NCI-H1105 (cell line): ENCODE data around the gene UACA.
"Not testable (repeated sequence)": the region's sequence is repeated elsewhere in the genome, so short reads cannot be mapped to it uniquely, and the experiment has no call there.

ENCODE experiments used
- DNase-seq: peaks from one replicate; lab custom pipeline; 2025; lab: John Stamatoyannopoulos, UW

UACA gene, protein sequence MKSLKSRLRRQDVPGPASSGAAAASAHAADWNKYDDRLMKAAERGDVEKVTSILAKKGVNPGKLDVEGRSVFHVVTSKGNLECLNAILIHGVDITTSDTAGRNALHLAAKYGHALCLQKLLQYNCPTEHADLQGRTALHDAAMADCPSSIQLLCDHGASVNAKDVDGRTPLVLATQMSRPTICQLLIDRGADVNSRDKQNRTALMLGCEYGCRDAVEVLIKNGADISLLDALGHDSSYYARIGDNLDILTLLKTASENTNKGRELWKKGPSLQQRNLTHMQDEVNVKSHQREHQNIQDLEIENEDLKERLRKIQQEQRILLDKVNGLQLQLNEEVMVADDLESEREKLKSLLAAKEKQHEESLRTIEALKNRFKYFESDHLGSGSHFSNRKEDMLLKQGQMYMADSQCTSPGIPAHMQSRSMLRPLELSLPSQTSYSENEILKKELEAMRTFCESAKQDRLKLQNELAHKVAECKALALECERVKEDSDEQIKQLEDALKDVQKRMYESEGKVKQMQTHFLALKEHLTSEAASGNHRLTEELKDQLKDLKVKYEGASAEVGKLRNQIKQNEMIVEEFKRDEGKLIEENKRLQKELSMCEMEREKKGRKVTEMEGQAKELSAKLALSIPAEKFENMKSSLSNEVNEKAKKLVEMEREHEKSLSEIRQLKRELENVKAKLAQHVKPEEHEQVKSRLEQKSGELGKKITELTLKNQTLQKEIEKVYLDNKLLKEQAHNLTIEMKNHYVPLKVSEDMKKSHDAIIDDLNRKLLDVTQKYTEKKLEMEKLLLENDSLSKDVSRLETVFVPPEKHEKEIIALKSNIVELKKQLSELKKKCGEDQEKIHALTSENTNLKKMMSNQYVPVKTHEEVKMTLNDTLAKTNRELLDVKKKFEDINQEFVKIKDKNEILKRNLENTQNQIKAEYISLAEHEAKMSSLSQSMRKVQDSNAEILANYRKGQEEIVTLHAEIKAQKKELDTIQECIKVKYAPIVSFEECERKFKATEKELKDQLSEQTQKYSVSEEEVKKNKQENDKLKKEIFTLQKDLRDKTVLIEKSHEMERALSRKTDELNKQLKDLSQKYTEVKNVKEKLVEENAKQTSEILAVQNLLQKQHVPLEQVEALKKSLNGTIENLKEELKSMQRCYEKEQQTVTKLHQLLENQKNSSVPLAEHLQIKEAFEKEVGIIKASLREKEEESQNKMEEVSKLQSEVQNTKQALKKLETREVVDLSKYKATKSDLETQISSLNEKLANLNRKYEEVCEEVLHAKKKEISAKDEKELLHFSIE (N-terminal part only)

DNA sequence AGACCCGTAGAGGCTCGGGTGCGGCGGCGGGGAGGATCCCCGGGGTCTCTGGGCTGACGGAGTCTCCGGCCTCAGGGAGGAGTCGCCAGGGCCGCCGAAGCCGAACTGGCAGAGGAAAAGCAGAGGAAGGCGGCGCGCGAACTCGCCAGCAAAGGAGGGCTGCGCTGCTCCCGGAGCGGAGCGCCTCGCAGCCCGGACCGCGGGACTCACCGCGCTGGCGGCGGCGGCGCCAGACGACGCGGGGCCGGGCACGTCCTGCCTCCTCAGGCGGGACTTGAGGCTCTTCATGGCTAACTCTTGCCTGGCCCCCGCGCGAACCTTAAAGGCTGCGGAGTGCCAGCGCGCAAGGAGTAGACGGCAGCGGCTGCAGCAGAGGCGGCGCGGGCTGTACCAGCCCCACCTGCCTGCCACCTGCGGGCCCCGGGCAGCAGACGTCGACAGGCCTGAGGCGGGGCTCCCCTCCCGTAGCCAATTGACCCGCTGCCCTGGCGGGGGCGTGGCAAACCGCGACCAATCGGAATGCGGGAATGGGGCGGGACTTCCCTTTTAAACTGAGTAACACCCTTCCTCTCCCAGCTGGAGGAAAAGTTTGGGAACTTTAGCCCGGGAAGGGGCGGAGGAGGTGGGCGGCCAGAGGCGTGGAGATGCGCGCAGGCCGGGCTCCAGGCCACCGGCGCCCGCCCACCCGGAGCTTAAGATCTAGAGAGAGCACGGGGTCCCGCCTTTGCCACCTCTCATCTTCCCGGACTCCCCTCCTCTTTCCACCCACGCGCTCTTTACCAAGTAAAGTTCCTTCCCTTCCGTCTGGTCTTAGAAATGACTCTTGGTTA is at the start of gene UACA:
Gene UACA (minus strand): TSS at position 439 of the 830 bp plus-strand sequence. CDS start 151 bp downstream, at position 288.
- peak; percentile 98 for DNase-seq

DNA sequence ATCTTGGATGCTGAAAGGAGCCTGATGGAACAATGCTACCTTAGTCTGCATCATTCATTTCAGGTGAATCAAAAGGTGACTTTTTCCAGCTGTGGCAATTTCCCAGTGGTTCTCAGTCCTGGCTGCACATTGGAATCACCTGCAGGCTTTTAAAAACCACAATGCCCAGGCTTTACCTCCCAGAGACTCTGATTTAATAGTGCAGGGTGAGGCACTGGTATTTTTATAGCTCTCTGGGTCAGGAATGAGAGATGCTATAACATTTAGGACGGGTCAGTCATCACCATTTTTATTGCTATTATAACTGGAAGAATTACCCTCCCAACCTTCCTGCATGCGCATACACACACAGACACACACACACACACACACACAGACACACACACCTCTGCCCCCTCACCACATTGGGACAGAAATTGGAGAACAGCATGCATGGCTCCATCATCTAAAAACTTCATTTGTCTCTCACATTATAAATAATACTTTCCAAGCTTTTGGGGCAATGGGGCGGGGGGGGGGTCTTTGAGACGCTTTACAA is 49.5 kb upstream of the UACA start:
- DNase-seq = no peak

DNA sequence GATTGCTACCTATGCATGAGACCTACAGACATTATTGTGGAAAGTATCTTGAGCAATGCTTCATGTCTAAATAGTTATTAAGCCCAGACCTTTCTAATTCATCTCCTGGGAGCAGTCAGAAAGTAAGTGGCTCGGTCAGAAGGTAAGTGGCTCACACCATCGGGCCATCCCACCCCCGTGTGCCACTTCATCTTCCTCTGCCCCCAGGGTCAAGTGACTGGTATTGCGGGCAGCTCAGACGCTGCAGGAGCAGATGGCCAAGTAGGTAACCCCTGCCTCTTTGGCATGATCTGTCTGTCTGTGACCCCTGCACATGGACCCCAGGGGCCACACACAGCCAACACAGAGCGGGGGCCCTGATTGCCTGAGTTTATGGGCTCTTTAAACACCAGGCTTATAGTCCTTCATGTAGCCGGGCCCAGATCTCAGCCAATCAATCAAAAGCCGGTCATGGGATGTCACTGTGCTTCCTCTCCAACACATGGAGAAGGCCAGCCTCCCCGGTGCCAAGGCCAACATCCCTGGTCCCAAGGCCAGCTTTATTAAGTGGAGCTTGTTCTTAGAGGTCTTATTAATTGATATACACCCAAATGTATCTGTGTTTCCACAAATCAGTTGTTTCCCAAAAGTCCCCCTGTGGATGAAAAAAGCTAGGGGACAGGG is 47.7 kb upstream of the UACA start:
- DNase-seq = no peak

DNA sequence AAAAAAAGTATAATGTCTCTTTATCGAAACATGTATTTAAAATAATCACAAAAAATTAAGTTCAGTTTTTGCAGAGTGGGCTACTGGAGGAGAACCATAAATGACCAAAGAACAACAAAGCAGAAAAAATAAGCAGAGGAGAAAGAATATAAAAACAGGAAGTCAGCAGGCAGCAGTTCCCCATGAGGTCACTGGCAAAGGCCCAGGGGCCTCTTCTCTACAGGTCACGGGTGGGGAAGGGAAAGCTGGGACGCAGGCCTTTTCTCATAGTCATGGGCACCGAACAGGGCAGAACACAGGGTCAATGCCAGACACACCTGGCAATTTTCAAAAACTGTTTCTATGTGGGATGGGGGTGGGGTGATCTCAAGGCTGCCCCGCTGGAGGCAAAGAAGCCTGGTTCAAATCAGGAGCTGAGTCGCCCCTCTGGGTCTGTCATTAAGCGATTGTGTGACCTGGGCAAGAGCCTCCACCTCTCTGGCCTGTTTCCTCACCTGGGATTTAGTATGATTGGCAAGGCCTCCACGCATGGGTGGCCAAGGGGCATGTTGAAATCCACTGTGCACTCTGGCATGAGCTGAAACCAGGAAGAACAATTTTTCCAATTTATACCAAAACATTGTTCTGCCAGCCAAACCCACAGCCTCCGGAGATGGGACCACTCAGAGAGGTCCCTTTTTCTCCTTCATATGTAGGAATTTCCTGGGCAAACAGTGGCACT is 43.8 kb upstream of the UACA start:
- DNase-seq = no peak

DNA sequence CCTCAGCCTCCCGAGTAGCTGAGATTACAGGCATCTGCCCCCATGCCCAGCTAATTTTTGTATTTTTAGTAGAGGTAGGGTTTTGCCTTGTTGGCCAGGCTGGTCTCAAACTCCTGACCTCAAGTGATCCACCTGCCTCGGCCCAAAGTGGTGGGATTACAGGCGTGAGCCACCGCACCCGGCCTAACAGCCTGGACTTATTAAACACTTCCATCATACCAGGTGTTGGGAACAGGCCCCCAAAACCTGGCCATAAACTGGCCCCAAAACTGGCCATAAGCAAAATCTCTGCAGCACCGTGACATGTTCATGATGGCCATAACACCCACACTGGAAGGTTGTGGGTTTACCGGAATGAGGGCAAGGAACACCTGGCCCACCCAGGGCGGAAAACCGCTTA is 41.0 kb upstream of the UACA start:
- DNase-seq = not testable (repeated sequence)

DNA sequence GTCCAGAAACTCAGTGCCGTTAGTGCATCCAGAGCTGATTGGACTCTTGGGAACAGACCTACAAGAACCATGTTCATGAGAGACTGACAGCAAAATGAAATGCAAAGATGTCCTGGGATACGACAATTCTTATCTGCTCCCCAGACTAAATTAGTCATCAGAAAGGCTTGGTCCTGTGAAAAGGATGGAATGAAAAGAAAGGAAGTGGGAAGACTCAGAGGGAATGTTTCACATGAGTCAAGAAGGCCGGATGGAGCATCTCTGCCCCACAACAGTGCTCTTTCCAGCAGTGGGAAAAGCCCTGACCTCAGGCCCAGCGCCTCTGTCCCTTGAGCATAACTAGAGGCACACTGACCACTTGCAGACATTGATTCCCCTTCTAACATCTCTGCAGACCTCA is 39.3 kb upstream of the UACA start:
- DNase-seq = no peak

DNA sequence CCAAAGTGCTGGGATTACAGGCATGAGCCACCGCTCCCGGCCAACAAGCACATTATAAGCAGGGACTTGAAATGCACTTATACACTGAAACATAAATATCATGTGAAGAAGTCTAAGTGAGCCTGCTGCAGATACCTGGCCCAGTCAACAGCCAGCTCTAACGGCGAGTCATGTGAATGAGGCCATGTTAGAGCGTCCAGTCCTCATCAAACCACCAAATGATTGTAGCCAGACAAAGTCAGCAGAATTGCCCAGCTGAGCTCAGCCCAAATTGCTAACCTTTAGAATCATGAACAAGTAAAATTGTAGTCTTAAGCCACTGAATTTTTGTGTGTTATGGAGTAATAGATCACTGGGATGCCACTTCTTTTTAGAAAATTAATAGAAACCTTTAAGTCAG is 37.8 kb upstream of the UACA start:
- no peak for DNase-seq

DNA sequence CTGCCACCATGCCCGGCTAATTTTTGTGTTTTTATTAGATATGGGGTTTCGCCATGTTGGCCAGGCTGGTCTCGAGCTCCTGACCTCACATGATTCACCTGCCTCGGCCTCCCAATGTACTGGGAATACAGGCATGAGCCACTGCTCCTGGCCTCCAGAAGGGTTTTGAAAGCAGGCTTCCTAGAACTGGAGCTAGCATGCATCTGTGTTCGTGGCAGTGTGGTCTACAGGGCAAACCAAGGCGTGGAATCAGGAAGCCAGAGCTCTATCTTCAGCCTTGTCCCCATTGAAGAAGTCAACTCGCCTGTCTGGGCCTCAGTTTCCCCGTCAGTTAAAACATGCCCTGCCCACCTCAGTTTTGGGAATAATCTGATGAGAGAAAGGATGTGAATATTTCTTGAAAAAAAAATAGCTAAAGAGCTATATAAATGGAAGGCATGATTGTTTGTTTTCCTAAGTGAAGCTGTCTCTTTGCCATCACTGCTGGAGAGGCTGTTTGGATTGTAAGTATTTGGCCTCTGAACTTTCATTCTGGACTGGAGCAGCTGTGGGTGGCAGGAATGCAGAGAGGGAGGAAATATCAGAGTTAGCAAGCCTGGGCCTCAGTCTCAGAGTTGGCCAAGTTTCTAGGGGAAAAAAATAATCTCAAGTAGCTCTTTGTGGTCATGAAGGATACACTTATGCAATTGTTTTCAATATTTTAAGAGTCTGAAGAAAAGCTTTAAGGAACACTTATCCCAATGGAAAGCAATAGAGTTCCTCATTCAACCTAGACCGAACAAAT is 36.5 kb upstream of the UACA start:
- DNase-seq = no peak

DNA sequence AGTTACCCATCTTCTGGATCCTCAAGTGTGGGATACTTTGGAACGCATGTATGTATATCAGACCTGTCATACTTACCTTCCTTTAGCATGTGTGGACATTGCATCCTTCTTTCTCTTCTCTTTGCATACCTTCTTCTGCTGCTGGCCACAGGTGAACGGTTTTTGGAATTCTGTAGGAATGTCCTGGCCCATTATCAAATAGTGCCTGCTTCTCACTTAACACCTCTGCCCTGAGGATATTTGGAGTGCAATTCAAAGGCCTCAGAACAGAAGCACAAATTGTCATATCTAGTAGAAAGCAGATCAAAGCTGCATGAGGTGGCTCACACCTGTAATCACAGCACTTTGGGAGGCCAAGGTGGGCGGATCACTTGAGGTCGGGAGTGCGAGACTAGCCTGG is 34.1 kb upstream of the UACA start:
- DNase-seq = no peak

DNA sequence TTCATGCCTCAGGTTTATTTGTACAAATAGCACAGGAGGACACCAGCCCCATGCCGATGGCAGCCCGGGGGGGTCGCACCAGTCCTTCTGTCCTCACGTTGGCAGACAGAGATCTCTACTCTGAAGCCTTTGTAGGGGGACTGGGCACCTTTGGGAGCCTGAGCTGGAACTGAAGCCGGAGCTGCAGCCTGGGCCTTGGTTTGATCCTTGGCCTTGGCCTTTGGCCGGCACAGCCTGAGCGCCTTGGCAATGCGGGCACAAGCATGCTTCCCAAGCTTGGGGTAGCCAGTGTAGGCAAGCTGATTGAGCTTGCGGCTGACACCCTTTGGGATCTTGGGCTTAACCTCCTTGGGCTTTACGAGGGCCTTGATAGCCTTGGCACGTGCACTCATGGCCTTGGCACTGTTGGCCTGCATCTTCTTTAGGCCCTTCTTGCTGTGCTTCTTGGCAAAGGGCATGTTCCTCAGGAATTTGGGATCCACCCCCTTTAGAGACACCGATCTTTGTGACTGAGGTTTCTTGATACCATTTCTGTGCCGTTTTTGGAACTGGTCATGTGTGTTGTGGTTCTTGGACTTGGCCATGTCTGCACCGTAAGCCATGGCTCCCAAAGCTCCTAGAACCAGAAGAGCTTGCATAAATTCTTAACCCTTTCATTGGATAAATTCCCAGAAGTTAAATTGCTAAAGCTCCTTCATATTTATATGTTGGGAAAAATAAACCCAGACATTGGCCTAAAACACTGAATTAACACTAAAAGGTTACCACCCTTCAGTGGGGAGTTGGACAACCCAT is 33.4 kb upstream of the UACA start:
- no peak for DNase-seq

DNA sequence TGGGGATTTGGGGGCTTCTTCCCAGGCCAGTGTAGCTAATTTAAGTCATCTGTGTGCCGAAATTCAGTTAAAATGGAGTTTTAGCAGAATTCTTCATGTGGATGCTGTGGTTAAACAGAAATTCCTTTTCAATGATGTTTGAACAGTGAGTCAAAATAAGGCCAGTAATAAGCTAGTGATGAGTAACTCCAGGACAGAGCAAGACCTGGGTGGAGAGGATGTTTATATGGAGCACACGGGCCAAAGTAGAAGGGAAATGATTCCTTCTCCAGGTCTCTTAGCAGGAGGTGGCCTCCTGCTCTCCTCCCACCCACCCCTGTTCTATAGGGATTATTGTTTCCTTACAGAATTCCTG is 31.9 kb upstream of the UACA start:
- DNase-seq = no peak

DNA sequence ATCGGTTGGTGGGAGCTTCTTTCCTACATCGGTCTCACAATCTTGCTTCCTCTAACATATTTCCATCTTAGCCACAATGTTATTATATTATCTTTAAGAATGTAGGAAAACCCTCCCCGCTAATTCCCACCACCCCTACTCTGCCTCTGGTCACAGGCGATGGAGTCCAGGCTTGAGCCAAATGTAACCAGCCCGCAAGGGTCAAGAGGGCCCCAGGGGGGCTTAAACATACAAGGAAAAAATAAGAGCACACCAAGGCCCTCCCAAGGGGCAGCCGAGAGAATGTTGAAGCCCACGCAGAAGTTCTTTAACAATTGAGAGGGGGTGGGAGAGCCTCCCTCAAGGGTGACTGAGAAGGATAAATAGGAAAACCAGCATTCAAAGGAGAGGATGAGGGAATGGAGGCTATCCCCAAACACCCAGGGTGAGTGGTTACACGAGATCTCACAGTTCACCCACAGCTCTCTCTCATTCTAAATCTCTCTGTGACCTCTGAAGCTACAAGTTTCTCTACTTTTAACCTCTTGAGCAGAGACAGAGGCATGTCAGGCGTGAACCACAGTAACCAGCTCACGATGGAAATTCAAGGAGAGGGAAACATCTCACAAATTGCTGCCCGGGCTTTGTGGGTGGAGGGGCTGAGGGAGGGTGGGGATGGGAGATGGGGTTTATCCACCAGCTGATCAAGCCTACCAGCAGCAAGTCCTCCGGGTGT is 31.4 kb upstream of the UACA start:
- no peak for DNase-seq

DNA sequence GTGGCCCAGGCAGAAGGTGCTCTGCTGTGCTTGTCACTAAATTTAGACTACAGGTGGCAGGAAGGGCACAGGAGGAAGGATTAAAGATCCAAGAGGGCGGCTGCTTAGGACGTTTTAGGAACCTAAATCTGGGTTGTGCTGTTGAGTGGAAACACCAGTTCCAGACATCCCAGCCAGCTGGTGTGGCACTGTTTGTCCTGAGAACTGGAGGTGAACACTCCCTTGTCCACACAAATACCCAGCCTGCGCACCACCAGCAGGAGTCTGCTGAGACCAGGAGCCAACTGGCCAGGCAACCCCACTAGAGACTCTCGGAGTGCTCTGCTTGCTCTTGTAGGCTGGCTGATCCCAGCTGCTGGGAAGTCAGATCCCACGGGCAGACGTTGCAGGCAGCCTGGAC is 30.3 kb upstream of the UACA start:
- DNase-seq = no peak

DNA sequence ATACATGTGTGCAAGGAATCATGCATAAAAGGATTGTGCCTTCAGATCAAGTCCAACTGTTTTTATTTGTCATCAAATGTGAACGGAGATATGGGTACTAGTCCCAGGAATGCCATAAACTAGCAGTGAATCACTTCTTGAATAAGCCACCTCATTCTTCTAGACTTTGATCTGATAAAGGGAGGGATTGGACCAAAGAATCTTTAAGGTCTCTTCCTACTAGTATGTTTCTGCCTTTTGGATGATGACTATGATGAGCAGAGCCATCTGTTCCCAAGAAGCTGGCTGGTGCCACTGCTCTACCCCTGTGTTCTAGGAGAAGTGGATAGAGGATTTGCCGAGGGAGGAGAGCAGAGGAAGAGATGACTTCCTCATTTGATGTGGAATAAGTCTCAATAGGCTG is 28.8 kb upstream of the UACA start:
- DNase-seq = no peak

DNA sequence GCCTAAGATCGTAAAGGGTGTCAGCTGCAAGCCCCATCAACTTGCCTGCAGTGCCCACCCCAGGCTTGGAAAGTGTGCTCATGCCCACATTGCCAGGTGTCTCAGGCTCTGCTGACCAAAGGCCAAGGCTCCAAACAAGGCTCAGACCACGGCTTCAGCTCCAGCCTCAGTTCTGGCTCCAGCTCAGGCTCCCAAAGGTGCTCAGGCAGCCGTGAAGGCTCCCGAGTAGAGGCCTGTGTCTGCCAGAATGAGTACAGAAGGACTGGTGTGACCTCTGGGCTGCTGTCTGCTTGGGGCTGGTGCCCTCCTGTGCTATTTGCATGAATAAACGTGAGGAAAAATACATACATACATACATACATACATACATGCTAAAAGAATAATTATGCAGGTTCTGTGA is 27.9 kb upstream of the UACA start:
- no peak for DNase-seq

DNA sequence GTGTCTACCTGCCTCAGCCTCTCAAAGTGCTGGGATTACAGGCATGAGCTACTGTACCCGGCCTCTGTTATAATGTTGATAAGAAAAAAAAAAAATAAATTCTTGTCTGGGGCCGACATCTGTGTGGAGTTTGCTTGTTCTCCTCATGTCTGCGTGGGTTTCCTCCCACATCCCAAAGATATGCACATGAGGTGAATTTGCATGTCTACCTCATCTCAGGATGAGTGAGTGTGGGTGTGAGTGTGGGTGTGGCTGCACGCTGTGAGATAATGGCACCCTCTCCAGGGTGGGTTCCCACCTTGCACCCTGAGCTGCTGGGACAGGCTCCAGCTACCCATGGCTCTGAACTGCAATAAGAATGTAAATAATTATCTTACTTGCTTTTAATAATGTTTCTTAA is 25.9 kb upstream of the UACA start:
- no peak for DNase-seq

DNA sequence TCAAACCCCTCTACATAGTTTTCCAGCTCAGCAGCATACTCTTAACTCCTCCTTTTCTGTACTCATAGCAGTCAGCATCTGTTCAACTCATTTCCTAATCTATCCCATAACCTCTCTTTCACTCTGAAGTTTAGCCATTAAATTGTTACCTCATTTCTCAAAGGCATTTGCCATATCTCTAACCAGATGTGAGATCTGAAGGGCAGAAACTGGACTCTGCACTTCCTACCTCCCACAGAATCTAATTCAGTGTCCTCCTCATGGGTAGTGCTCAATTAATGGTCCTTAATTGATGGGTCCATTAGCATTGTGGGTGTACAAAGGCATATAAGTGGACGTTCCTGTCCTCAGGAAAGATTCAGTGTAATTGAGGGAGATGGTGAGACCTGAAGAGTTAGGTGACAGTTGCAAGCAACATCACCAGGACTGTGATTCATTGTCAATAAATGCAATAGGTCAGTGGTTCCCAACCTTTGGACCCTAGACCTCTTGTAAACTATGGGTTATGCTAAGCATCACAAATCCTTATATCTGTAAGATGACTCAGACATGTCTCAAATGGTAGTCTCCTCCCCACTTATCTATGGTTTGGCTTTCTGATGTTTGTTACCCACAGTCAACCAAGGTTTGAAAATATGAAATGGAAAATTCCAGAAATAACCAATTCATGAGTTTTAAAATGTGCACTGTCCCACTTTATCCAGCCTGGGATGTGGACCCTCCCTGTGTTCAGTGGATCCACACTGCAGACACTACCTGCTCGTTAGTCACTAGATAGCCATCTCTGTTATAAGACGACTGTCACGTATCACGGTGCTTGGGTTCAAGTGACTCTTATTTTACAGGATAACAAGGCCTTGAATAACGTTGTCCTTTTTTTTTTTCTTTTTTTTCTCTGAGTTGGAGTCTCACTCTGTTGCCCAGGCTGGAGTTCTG is 25.0 kb upstream of the UACA start:
- no peak for DNase-seq
